ENCODE results near the gene ATP1A1.
A peak's percentile ranks its signal among the peaks of the same experiment; 100 is the strongest.

Gene ATP1A1

GRCh38 chr1:116414364-116414763 lies 41.3 kb downstream of the ATP1A1 start:
- DNase-seq (ENCODE audit: low read depth, low spot score), result no peak
- POLR2A ChIA-PET, result no interaction called here
- TF ChIP-seq, protein P1, sequence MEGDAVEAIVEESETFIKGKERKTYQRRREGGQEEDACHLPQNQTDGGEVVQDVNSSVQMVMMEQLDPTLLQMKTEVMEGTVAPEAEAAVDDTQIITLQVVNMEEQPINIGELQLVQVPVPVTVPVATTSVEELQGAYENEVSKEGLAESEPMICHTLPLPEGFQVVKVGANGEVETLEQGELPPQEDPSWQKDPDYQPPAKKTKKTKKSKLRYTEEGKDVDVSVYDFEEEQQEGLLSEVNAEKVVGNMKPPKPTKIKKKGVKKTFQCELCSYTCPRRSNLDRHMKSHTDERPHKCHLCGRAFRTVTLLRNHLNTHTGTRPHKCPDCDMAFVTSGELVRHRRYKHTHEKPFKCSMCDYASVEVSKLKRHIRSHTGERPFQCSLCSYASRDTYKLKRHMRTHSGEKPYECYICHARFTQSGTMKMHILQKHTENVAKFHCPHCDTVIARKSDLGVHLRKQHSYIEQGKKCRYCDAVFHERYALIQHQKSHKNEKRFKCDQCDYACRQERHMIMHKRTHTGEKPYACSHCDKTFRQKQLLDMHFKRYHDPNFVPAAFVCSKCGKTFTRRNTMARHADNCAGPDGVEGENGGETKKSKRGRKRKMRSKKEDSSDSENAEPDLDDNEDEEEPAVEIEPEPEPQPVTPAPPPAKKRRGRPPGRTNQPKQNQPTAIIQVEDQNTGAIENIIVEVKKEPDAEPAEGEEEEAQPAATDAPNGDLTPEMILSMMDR (IDR thresholded peaks at IDR 0.05; ENCODE audit: insufficient read depth, low read length, missing control alignments), result no peak
- CTCF ChIA-PET, result no interaction called here
- no peak overlapping the region for H3K4me3 ChIP-seq (ENCODE audit: low read depth, low read length)

GRCh38 chr1:116415200-116415698 lies 42.2 kb downstream of the ATP1A1 start:
- TF ChIP-seq, protein P1 (IDR thresholded peaks at IDR 0.05; ENCODE audit: insufficient read depth, low read length, missing control alignments), result no peak
- POLR2A ChIA-PET, result no interaction called here
- no peak overlapping the region for H3K4me3 ChIP-seq (ENCODE audit: low read depth, low read length)
- DNase-seq (ENCODE audit: low read depth, low spot score), result no peak
- CTCF ChIA-PET, result no interaction called here

- TF ChIP-seq, protein P1 (IDR thresholded peaks at IDR 0.05; ENCODE audit: insufficient read depth, low read length, missing control alignments), result no peak
- no peak overlapping the region for H3K4me3 ChIP-seq (ENCODE audit: low read depth, low read length)
- DNase-seq (ENCODE audit: low read depth, low spot score), result no peak
- POLR2A ChIA-PET, result interaction anchor here (0.7 kb wide), 1 partner anchor 22 kb away, joined by 3 read pairs; no protein-coding TSS in a partner anchor
- CTCF ChIA-PET, result no interaction called here
These were observed 42.9 kb downstream of the ATP1A1 start for GRCh38 chr1:116415699-116416533.

- POLR2A ChIA-PET, result interaction anchor here (0.7 kb wide), 1 partner anchor 21 kb away, joined by 3 read pairs; no protein-coding TSS in a partner anchor
- TF ChIP-seq, protein P1 (IDR thresholded peaks at IDR 0.05; ENCODE audit: insufficient read depth, low read length, missing control alignments), result no peak
- CTCF ChIA-PET, result interaction anchor here (0.9 to 3.8 kb wide), 4 partner anchors 12 to 278 kb away, joined by 3 to 22 read pairs (median 8); no protein-coding TSS in a partner anchor
- H3K4me3 ChIP-seq (ENCODE audit: low read depth, low read length), result no peak overlapping the region; the same call in 1 of the 2 replicates
- DNase-seq (ENCODE audit: low read depth, low spot score), result no peak
These were observed 43.9 kb downstream of the ATP1A1 start for GRCh38 chr1:116416854-116417513.

GRCh38 chr1:116417678-116418077 lies 44.6 kb downstream of the ATP1A1 start:
- TF ChIP-seq, protein P1 (IDR thresholded peaks at IDR 0.05; ENCODE audit: insufficient read depth, low read length, missing control alignments), result no peak
- POLR2A ChIA-PET, result interaction anchor here (0.7 kb wide), 1 partner anchor 15 kb away, joined by 3 read pairs; no protein-coding TSS in a partner anchor
- no peak for DNase-seq (ENCODE audit: low read depth, low spot score)

More at GRCh38 chr1:116417678-116418077, 44.6 kb downstream of the ATP1A1 start:
- CTCF ChIA-PET, result interaction anchor here (0.9 to 3.8 kb wide), 4 partner anchors 12 to 279 kb away, joined by 3 to 22 read pairs (median 8); no protein-coding TSS in a partner anchor
- peak overlapping the region; percentile 70 for H3K4me3 ChIP-seq (ENCODE audit: low read depth, low read length)
